ENCODE results near the gene IL11. TPM values are rescaled to one million over a fixed set of nuclear protein-coding genes. Genes with fewer than 3 reads are reported as not detected.

The IL11 gene
- total and polyA plus RNA-seq, 7 donors, result 0.06 TPM; not detected in 6

DNA sequence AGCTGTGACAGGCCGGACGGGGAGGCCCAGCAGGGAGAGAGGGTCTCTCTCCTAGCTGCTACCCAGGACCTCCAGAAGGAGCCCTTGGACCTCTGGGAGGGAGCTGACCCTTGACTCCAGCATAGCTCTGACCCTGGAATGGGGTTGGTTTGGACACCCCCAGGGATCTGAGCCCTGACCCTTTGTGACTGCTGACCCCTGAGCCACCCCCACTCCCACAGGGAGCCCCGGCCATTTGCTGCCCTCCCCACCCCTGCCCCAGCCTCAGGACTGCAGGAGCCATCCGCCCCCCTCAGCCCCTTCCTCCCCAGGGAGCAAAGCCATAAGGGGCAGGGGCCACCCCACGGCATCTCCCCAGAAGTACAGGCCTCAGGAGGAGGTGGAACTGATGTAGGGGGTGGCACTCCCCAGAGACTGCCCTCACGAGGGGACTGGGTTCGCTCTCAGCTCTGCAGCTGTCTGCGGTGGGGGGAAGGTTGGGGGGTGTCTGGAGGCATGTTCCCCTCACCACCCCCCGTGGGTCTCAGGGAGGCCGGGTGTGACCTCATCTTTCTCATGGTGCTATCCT is 22.7 kb downstream of the IL11 start:
- Histone ChIP-seq H3K4me3 (no peak overlapping the region), H3K27ac (no peak overlapping the region), H3K4me1 (no peaks in the 10 kb centered on the region), H3K36me3 (ENCODE audit: insufficient read depth in 1 of 2, low read depth in 1 of 2) (peaks cover 0 to 26% of the 10 kb centered on the region in 2 donors), H3K27me3 (ENCODE audit: insufficient read depth in 3 of 3, low read length in 2 of 3) (peaks cover 0 to 15% (median under 1%) of the 10 kb centered on the region in 3 donors), H3K9me3 (no peaks in the 10 kb centered on the region)
- intact Hi-C loops (cut with DNase I), result no loop called here
- no peak for ATAC-seq
- no peak for TF ChIP-seq CTCF (IDR thresholded peaks at IDR 0.05)
- WGBS, 3 donors, result 77 to 79% (median 77%) methylated on average over 9 to 10 of the region's 10 CpGs
- no peak for DNase-seq

DNA sequence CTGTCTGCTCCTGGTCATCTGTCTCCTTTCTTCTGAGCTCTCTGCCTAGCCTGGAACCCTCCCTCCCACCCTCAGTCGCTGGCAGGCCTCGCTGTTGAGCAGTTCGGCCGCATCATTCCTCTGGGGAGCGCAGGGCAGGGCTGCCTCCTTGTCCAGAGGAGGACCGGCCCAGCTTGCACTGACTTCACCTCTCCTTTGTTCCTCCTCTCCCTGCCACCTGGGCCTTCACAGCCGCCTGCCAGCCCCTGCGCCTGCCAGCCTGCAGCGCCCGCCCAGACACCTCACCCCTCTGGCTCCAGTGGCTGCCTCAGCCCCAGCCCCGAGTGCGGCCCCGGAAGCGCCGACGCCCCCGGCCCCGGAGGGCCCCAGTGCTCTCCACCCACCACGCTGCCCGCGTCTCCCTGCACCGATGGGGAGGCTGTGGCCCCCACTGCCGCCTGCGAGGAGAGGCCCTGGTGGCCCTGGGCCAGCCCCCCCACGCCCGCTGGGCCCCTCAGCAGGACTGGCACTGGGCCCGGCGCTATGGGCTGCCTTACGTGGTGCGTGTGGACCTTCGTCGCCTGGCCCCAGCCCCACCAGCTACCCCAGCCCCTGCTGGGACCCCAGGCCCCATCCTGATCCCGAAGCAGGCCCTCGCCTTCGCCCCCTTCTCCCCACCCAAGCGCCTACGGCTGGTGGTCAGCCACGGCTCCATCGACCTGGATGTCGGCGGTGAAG is 23.4 kb downstream of the IL11 start:
- intact Hi-C loops (cut with DNase I), result no loop called here
- ATAC-seq (peak in 1 of 4 donors; percentile 17), DNase-seq (peak in 1 of 2 donors; percentile 66)
- TF ChIP-seq CTCF (IDR thresholded peaks at IDR 0.05), result no peak
- Histone ChIP-seq H3K9me3 (no peaks in the 10 kb centered on the region), H3K4me1 (no peaks in the 10 kb centered on the region), H3K36me3 (ENCODE audit: insufficient read depth in 1 of 2, low read depth in 1 of 2) (peaks cover 0 to 30% of the 10 kb centered on the region in 2 donors), H3K27ac (no peak overlapping the region), H3K27me3 (ENCODE audit: insufficient read depth in 3 of 3, low read length in 2 of 3) (peaks cover 0 to 8% (median 0%) of the 10 kb centered on the region in 3 donors), H3K4me3 (no peak overlapping the region)
- WGBS, 3 donors, result 83 to 86% (median 85%) methylated on average over 34 to 41 of the region's 41 CpGs

DNA sequence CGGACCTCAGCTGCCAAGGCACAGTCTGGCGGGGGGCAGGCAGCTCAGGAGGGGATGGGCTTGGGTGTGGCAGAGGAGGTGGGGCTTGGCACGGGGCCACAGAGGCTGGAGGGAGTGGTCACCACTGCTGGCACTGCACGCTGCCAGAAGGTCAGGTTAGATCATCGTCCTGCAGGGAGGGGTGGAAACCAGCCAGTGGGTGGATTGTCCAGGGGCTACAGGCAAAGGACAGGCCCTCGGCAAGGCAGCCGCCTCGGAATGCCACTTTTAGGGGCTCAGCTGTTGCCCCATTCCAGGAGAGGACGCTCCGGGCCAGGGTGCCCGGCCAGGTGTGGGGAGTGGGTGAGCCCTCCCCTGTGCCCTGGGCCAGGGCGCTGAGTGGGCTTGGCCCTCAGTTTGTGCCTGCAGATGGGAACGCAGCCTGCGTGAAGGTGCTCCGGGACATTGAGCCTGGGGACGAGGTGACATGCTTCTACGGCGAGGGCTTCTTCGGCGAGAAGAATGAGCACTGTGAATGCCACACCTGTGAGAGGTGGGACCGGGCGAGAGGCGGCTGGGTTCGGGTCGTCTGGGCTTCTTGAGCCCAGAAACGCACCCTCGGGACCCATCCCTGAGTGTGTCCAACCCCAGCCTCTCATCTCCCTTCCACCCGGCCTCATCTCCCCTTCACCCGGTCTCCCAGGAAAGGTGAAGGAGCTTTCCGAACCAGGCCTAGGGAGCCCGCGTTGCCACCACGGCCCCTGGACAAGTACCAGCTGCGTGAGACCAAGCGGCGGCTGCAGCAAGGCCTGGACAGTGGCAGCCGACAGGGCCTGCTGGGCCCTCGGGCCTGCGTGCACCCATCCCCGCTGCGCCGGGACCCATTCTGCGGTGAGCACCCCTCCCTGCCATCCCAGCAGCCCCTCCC is 24.2 kb downstream of the IL11 start:
- Histone ChIP-seq H3K4me3 (no peak overlapping the region), H3K4me1 (peaks cover 2% of the 10 kb centered on the region), H3K27ac (no peak overlapping the region), H3K36me3 (ENCODE audit: insufficient read depth in 1 of 2, low read depth in 1 of 2) (peaks cover 0 to 30% of the 10 kb centered on the region in 2 donors), H3K9me3 (no peaks in the 10 kb centered on the region), H3K27me3 (ENCODE audit: insufficient read depth in 3 of 3, low read length in 2 of 3) (peaks cover 0 to under 1% (median 0%) of the 10 kb centered on the region in 3 donors)
- DNase-seq (peak; percentile 65 to 81), ATAC-seq (peak in 3 of 4 donors; percentile 35 to 42 (median 39))
- TF ChIP-seq CTCF (IDR thresholded peaks at IDR 0.05), result no peak
- intact Hi-C loops (cut with DNase I), result no loop called here
- WGBS, 3 donors, result 74 to 79% (median 76%) methylated on average over 42 to 43 of the region's 43 CpGs

DNA sequence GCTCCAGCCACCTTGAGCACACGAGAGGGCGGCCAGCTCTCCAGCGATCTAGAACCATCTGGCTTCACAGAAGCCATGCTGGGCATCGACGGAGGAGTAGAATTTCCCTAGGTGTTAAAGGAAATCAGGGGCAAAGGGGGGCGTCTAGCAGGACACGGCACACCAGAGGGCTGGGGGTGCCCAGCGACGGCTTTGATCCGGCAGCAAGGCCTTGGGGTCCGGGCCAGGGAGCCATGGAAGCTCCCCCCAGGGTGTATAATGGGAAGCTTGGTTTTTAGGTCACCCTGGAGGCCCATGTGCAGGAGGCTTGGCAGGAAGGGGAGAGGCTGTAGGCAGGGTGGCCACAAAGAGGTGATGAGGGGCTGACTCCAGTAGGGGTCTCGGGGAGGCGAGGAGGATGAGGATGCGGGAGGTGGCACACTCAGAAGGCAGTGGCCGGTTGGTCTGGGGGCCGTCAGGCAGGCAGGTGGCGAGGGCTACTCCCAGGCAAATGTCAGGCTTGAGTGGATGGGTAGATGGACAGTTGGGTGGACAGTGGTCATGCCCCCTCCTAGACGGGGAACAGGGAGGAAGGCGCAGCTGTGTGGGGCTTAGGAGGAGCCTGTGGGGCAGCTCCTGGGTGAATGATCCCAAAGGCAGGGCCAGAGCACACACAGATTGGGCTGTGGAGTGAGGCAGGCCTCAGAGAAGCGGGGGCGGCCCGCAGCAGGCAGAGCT is 25.0 kb downstream of the IL11 start:
- Histone ChIP-seq H3K27me3 (ENCODE audit: insufficient read depth in 3 of 3, low read length in 2 of 3) (no peaks in the 10 kb centered on the region), H3K4me3 (no peak overlapping the region), H3K27ac (no peak overlapping the region), H3K36me3 (ENCODE audit: insufficient read depth in 1 of 2, low read depth in 1 of 2) (peaks cover 0 to 30% of the 10 kb centered on the region in 2 donors), H3K9me3 (no peaks in the 10 kb centered on the region), H3K4me1 (peaks cover 6% of the 10 kb centered on the region)
- TF ChIP-seq CTCF (IDR thresholded peaks at IDR 0.05), result no peak
- WGBS, 3 donors, result 81 to 83% (median 82%) methylated on average over 22 of the region's 22 CpGs
- no peak for DNase-seq
- intact Hi-C loops (cut with DNase I), result no loop called here
- ATAC-seq, result no peak
